WTC11 (cell line): ENCODE data around the gene LARGE1. TPM values are rescaled to one million over a fixed set of nuclear protein-coding genes. Genes with fewer than 3 reads are reported as not detected.

Experiments used
- ATF1 ChIP-seq: sonication (generic); formaldehyde crosslinking; IDR thresholded peaks from 2 replicates; pipeline ENCODE4 v1.8.1; 2023; ENCODE audit warnings: mild to moderate bottlenecking, moderate library complexity, missing genetic modification reagents
- CREB1 ChIP-seq: sonication (generic); formaldehyde crosslinking; IDR thresholded peaks from 2 replicates; pipeline ENCODE4 v1.8.0; 2023; ENCODE audit warnings: mild to moderate bottlenecking, missing genetic modification reagents
- E2F5 ChIP-seq: sonication (generic); formaldehyde crosslinking; IDR thresholded peaks from 2 replicates; pipeline ENCODE4 v1.8.1; 2022; ENCODE audit warnings: mild to moderate bottlenecking, moderate library complexity, missing genetic modification reagents
- FOXK1 ChIP-seq: sonication (generic); formaldehyde crosslinking; IDR thresholded peaks from 2 replicates; pipeline ENCODE4 v1.8.0; 2022; ENCODE audit warnings: mild to moderate bottlenecking, moderate library complexity, missing genetic modification reagents
- GABPB1 ChIP-seq: sonication (generic); formaldehyde crosslinking; IDR thresholded peaks from 2 replicates; pipeline ENCODE4 v1.8.1; 2023; ENCODE audit warnings: mild to moderate bottlenecking, missing genetic modification reagents
- MLX ChIP-seq: sonication (generic); formaldehyde crosslinking; IDR thresholded peaks from 2 replicates; pipeline ENCODE4 v1.8.1; 2023; ENCODE audit warnings: mild to moderate bottlenecking, missing genetic modification reagents, moderate library complexity
- MXD4 ChIP-seq: fragments of 250-450 bp; sonication (Bioruptor Pico); IDR thresholded peaks from 2 replicates; pipeline ENCODE4 v1.8.0; 2021; ENCODE audit warnings: mild to moderate bottlenecking, moderate library complexity, borderline replicate concordance
- MYBL2 ChIP-seq: sonication (generic); formaldehyde crosslinking; IDR thresholded peaks from 2 replicates; pipeline ENCODE4 v1.8.1; 2023; ENCODE audit warnings: mild to moderate bottlenecking, moderate library complexity, missing genetic modification reagents
- NFATC4 ChIP-seq: fragments of 250-450 bp; sonication (Bioruptor Pico); IDR thresholded peaks from 2 replicates; pipeline ENCODE4 v1.9.0; 2021; ENCODE audit warnings: mild to moderate bottlenecking
- NFE2L1 ChIP-seq: sonication (generic); formaldehyde crosslinking; IDR thresholded peaks from 2 replicates; pipeline ENCODE4 v1.8.1; 2023; ENCODE audit warnings: missing genetic modification reagents
- NFYB ChIP-seq: sonication (generic); formaldehyde crosslinking; conservative IDR thresholded peaks from 2 replicates; pipeline ENCODE4 v1.8.0; 2022; ENCODE audit warnings: low read depth, missing genetic modification reagents
- OVOL2 ChIP-seq: fragments of 250-450 bp; sonication (Bioruptor Pico); IDR thresholded peaks from 2 replicates; pipeline ENCODE4 v1.9.0; 2021; ENCODE audit warnings: mild to moderate bottlenecking, borderline replicate concordance
- RELA ChIP-seq: sonication (generic); formaldehyde crosslinking; IDR thresholded peaks from 2 replicates; pipeline ENCODE4 v1.8.1; 2022; ENCODE audit warnings: missing genetic modification reagents, mild to moderate bottlenecking, borderline replicate concordance
- SMAD3 ChIP-seq: sonication (generic); formaldehyde crosslinking; IDR thresholded peaks from 2 replicates; pipeline ENCODE4 v1.8.0; 2022; ENCODE audit warnings: missing genetic modification reagents, mild to moderate bottlenecking, borderline replicate concordance
- SMAD4 ChIP-seq: sonication (generic); formaldehyde crosslinking; IDR thresholded peaks from 2 replicates; pipeline ENCODE4 v1.8.0; 2022; ENCODE audit warnings: mild to moderate bottlenecking, missing genetic modification reagents
- SP1 ChIP-seq: sonication (generic); formaldehyde crosslinking; conservative IDR thresholded peaks from 2 replicates; pipeline ENCODE4 v1.8.1; 2022; ENCODE audit warnings: missing genetic modification reagents
- ZBTB21 ChIP-seq: sonication (generic); formaldehyde crosslinking; IDR thresholded peaks from 2 replicates; pipeline ENCODE4 v1.8.1; 2023; ENCODE audit warnings: mild to moderate bottlenecking, missing genetic modification reagents, borderline replicate concordance
- ZNF121 ChIP-seq: sonication (generic); formaldehyde crosslinking; IDR thresholded peaks from 2 replicates; pipeline ENCODE4 v1.8.0; 2023; ENCODE audit warnings: missing genetic modification reagents
- ZNF232 ChIP-seq: sonication (generic); formaldehyde crosslinking; IDR thresholded peaks from 2 replicates; pipeline ENCODE4 v1.8.0; 2022; ENCODE audit warnings: mild to moderate bottlenecking, missing genetic modification reagents
- ZNF263 ChIP-seq: sonication (generic); formaldehyde crosslinking; IDR thresholded peaks from 2 replicates; pipeline ENCODE4 v1.8.1; 2022; ENCODE audit warnings: low read depth, mild to moderate bottlenecking, moderate library complexity, missing genetic modification reagents
- ZNF423 ChIP-seq: fragments of 250-450 bp; sonication (Bioruptor Pico); IDR thresholded peaks from 2 replicates; pipeline ENCODE4 v2.1.2; 2022; ENCODE audit warnings: mild to moderate bottlenecking, moderate library complexity
- ZNF671 ChIP-seq: fragments of 250-450 bp; sonication (Bioruptor Pico); IDR thresholded peaks from 2 replicates; pipeline ENCODE4 v1.8.0; 2021; ENCODE audit warnings: mild to moderate bottlenecking
- total RNA-seq: library from RNA; stranded (reverse); gene quantifications from 3 replicates; pipeline ENCODE4 v1.2.3, GENCODE V29; 2021
- TF ChIP-seq, protein P1 (sequence below): fragments of 250-450 bp; sonication (Bioruptor Pico); IDR thresholded peaks from 2 replicates; pipeline ENCODE4 v1.9.0; 2021; ENCODE audit warnings: mild to moderate bottlenecking
- TF ChIP-seq, protein P2 (sequence below): sonication (generic); formaldehyde crosslinking; IDR thresholded peaks from 2 replicates; pipeline ENCODE4 v1.8.0; 2023; ENCODE audit warnings: missing genetic modification reagents
- TF ChIP-seq, protein P3 (sequence below): sonication (generic); formaldehyde crosslinking; IDR thresholded peaks from 2 replicates; pipeline ENCODE4 v1.8.0; 2022; ENCODE audit warnings: mild to moderate bottlenecking, missing genetic modification reagents
- TF ChIP-seq, protein P4 (sequence below): sonication (generic); formaldehyde crosslinking; IDR thresholded peaks from 2 replicates; pipeline ENCODE4 v1.8.0; 2022; ENCODE audit warnings: mild to moderate bottlenecking, missing genetic modification reagents
- TF ChIP-seq, protein P5 (sequence below): sonication (generic); formaldehyde crosslinking; IDR thresholded peaks from 2 replicates; pipeline ENCODE4 v1.8.0; 2023; ENCODE audit warnings: mild to moderate bottlenecking, missing genetic modification reagents
- TF ChIP-seq, protein P6 (sequence below): sonication (generic); formaldehyde crosslinking; IDR thresholded peaks from 2 replicates; pipeline ENCODE4 v1.8.1; 2022; ENCODE audit warnings: missing genetic modification reagents, borderline replicate concordance

LARGE1 gene
- total RNA-seq, 1 experiment from 2014 or later = 72.6 TPM

DNA sequence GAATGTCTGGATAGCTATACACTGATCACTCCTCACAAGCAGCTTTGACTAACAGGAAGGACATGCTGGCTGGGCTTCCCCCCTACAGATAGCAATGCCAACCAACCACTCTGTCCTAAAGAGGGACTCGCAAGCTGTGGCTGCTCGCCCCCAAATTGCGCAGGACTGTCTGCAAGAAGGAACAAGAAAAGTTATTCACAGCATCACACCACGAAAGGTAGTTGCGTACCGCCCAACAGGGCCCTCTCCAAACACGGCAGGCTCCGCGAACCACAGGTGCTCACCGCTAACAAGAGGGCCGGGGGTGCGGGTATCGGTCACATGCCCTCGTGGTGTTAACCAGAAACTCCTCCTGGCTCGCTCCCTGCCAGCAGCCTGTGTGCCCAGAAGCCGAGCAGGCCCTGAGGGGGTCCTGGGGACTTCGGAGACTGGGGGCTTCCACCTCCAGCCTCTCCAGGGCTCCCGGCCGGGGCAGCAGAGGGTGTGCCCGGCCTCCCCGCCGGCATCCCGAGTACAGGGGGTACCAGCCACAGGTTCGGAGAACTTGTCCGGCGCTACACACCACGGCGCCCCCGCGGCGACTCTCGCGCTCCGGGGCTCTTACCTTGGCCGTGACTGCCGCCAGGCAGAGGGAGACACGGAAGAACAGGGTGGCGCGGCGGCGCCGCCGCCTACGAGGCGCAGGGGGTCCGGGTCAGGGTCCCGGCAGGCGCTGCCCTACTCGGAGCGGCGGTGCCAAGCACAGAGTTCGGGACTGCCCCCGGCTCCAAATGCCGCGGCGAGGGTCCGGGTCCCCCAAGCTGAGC lies 682 bp downstream of the LARGE1 start (continued):
- no peak for TF ChIP-seq MLX (CRISPR knock-in tag)
- TF ChIP-seq MYBL2 (CRISPR knock-in tag) = 0 out of 2 replicates have a peak, but pooled peaks have one; percentile 5
- TF ChIP-seq CREB1 = no peak
- TF ChIP-seq ZBTB21 = no peak
- TF ChIP-seq OVOL2 (CRISPR knock-in tag) = no peak
- TF ChIP-seq ZNF423 (CRISPR knock-in tag) = no peak
- no peak for TF ChIP-seq FOXK1 (CRISPR knock-in tag)
- TF ChIP-seq, protein P1, sequence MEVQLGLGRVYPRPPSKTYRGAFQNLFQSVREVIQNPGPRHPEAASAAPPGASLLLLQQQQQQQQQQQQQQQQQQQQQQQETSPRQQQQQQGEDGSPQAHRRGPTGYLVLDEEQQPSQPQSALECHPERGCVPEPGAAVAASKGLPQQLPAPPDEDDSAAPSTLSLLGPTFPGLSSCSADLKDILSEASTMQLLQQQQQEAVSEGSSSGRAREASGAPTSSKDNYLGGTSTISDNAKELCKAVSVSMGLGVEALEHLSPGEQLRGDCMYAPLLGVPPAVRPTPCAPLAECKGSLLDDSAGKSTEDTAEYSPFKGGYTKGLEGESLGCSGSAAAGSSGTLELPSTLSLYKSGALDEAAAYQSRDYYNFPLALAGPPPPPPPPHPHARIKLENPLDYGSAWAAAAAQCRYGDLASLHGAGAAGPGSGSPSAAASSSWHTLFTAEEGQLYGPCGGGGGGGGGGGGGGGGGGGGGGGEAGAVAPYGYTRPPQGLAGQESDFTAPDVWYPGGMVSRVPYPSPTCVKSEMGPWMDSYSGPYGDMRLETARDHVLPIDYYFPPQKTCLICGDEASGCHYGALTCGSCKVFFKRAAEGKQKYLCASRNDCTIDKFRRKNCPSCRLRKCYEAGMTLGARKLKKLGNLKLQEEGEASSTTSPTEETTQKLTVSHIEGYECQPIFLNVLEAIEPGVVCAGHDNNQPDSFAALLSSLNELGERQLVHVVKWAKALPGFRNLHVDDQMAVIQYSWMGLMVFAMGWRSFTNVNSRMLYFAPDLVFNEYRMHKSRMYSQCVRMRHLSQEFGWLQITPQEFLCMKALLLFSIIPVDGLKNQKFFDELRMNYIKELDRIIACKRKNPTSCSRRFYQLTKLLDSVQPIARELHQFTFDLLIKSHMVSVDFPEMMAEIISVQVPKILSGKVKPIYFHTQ (CRISPR knock-in tag) = no peak
- no peak for TF ChIP-seq RELA
- TF ChIP-seq MXD4 (CRISPR knock-in tag) = no peak
- TF ChIP-seq NFATC4 (CRISPR knock-in tag) = no peak
- no peak for TF ChIP-seq SP1
- TF ChIP-seq ZNF263 (CRISPR knock-in tag) = no peak
- TF ChIP-seq, protein P2, sequence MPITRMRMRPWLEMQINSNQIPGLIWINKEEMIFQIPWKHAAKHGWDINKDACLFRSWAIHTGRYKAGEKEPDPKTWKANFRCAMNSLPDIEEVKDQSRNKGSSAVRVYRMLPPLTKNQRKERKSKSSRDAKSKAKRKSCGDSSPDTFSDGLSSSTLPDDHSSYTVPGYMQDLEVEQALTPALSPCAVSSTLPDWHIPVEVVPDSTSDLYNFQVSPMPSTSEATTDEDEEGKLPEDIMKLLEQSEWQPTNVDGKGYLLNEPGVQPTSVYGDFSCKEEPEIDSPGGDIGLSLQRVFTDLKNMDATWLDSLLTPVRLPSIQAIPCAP (CRISPR knock-in tag) = no peak
- no peak for TF ChIP-seq ZNF121 (CRISPR knock-in tag)
- TF ChIP-seq, protein P3, sequence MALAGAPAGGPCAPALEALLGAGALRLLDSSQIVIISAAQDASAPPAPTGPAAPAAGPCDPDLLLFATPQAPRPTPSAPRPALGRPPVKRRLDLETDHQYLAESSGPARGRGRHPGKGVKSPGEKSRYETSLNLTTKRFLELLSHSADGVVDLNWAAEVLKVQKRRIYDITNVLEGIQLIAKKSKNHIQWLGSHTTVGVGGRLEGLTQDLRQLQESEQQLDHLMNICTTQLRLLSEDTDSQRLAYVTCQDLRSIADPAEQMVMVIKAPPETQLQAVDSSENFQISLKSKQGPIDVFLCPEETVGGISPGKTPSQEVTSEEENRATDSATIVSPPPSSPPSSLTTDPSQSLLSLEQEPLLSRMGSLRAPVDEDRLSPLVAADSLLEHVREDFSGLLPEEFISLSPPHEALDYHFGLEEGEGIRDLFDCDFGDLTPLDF (CRISPR knock-in tag) = no peak
- TF ChIP-seq GABPB1 = no peak
- no peak for TF ChIP-seq E2F5 (CRISPR knock-in tag)
- TF ChIP-seq, protein P4, sequence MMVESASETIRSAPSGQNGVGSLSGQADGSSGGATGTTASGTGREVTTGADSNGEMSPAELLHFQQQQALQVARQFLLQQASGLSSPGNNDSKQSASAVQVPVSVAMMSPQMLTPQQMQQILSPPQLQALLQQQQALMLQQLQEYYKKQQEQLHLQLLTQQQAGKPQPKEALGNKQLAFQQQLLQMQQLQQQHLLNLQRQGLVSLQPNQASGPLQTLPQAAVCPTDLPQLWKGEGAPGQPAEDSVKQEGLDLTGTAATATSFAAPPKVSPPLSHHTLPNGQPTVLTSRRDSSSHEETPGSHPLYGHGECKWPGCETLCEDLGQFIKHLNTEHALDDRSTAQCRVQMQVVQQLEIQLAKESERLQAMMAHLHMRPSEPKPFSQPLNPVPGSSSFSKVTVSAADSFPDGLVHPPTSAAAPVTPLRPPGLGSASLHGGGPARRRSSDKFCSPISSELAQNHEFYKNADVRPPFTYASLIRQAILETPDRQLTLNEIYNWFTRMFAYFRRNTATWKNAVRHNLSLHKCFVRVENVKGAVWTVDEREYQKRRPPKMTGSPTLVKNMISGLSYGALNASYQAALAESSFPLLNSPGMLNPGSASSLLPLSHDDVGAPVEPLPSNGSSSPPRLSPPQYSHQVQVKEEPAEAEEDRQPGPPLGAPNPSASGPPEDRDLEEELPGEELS (CRISPR knock-in tag) = 0 out of 2 replicates have a peak, but pooled peaks have one; percentile 25
- no peak for TF ChIP-seq ATF1 (CRISPR knock-in tag)
- TF ChIP-seq, protein P5, sequence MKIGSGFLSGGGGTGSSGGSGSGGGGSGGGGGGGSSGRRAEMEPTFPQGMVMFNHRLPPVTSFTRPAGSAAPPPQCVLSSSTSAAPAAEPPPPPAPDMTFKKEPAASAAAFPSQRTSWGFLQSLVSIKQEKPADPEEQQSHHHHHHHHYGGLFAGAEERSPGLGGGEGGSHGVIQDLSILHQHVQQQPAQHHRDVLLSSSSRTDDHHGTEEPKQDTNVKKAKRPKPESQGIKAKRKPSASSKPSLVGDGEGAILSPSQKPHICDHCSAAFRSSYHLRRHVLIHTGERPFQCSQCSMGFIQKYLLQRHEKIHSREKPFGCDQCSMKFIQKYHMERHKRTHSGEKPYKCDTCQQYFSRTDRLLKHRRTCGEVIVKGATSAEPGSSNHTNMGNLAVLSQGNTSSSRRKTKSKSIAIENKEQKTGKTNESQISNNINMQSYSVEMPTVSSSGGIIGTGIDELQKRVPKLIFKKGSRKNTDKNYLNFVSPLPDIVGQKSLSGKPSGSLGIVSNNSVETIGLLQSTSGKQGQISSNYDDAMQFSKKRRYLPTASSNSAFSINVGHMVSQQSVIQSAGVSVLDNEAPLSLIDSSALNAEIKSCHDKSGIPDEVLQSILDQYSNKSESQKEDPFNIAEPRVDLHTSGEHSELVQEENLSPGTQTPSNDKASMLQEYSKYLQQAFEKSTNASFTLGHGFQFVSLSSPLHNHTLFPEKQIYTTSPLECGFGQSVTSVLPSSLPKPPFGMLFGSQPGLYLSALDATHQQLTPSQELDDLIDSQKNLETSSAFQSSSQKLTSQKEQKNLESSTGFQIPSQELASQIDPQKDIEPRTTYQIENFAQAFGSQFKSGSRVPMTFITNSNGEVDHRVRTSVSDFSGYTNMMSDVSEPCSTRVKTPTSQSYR = no peak
- TF ChIP-seq ZNF232 = no peak
- no peak for TF ChIP-seq NFYB (CRISPR knock-in tag)
- no peak for TF ChIP-seq ZNF671 (CRISPR knock-in tag)
- TF ChIP-seq, protein P6, sequence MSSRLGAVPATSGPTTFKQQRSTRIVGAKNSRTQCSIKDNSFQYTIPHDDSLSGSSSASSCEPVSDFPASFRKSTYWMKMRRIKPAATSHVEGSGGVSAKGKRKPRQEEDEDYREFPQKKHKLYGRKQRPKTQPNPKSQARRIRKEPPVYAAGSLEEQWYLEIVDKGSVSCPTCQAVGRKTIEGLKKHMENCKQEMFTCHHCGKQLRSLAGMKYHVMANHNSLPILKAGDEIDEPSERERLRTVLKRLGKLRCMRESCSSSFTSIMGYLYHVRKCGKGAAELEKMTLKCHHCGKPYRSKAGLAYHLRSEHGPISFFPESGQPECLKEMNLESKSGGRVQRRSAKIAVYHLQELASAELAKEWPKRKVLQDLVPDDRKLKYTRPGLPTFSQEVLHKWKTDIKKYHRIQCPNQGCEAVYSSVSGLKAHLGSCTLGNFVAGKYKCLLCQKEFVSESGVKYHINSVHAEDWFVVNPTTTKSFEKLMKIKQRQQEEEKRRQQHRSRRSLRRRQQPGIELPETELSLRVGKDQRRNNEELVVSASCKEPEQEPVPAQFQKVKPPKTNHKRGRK (CRISPR knock-in tag) = no peak
- no peak for TF ChIP-seq SMAD3
- TF ChIP-seq NFE2L1 (CRISPR knock-in tag) = no peak
- TF ChIP-seq SMAD4 = no peak
